ENCODE measurements around the gene WNK1. TPM values are rescaled to one million over a fixed set of nuclear protein-coding genes. Genes with fewer than 3 reads are reported as not detected.

WNK1 gene
- total and polyA plus RNA-seq, 2 of the 8 experiments (the other 6 are each of a cell fraction or from before 2014, with no cell fraction given), result 88.2 to 157 TPM

- TF ChIP-seq CTBP2 (IDR thresholded peaks at IDR 0.05; ENCODE audit: borderline replicate concordance, insufficient read depth, insufficient read length, low read length) (no peak), TAF7 (optimal IDR thresholded peaks at IDR 0.05; ENCODE audit: borderline replicate concordance, low read depth, low read length) (no peak), TEAD4 (IDR thresholded peaks at IDR 0.05; ENCODE audit: low read depth, low read length) (no peak), CEBPB (IDR thresholded peaks at IDR 0.05; ENCODE audit: low read depth, low read length) (no peak)
Observed at GRCh38 chr12:806200-806791, 53.9 kb downstream of the WNK1 start (continued).

Data from H1 (cell line).